22Rv1 (cell line): ENCODE measurements around the gene UGT1A5.

ENCODE experiments used
- H3K27ac ChIP-seq: fragments of 450-650 bp; 2 replicates; pipeline ENCODE4 v1.5.1; 2017
- CTCF ChIP-seq: fragments of 450-650 bp; IDR thresholded peaks from 2 replicates; pipeline ENCODE4 v1.5.1; 2017; ENCODE audit warnings: mild to moderate bottlenecking
- ZFX ChIP-seq: fragments of 450-650 bp; IDR thresholded peaks from 2 replicates; pipeline ENCODE4 v1.6.1; 2017; ENCODE audit warnings: antibody characterized with exemption, borderline replicate concordance

The UGT1A5 gene

GRCh38 chr2:233686928-233687327 lies 25.8 kb upstream of the UGT1A5 start:
- TF ChIP-seq ZFX (no peak), CTCF (no peak)
- no peak overlapping the region for H3K27ac ChIP-seq

- TF ChIP-seq CTCF, result no peak
- H3K27ac ChIP-seq, result no peak overlapping the region
These were observed 24.4 kb upstream of the UGT1A5 start for GRCh38 chr2:233688341-233688740.

- H3K27ac ChIP-seq, result no peak overlapping the region
- TF ChIP-seq ZFX (no peak), CTCF (no peak)
These were observed 23.7 kb upstream of the UGT1A5 start for GRCh38 chr2:233689031-233689430.

- no peak overlapping the region for H3K27ac ChIP-seq
- no peak for TF ChIP-seq CTCF
- TF ChIP-seq ZFX, result no peak
These were observed 23.2 kb upstream of the UGT1A5 start for GRCh38 chr2:233689501-233689900.

- no peak for TF ChIP-seq CTCF
- no peak overlapping the region for H3K27ac ChIP-seq
These were observed 22.3 kb upstream of the UGT1A5 start for GRCh38 chr2:233690444-233690843.

- H3K27ac ChIP-seq, result no peak overlapping the region
- TF ChIP-seq CTCF (no peak), ZFX (no peak)
These were observed 21.0 kb upstream of the UGT1A5 start for GRCh38 chr2:233691443-233692433.

GRCh38 chr2:233692648-233693047 lies 20.1 kb upstream of the UGT1A5 start, which contains the start of gene UGT1A6:
Gene UGT1A6 (plus strand): TSS chr2:233692890. CDS start chr2:233693005, 115 bp downstream.
- H3K27ac ChIP-seq, result no peak within 1 kb of the TSS
- no peak for TF ChIP-seq ZFX
- TF ChIP-seq CTCF, result no peak
